HEK293 (cell line): ENCODE measurements around the gene NFIX.
A peak's percentile ranks its signal among the peaks of the same experiment; 100 is the strongest.

Experiments
- CTCF ChIA-PET: fragments of 350-600 bp; formaldehyde crosslinking; extraction: SDS; loops from one replicate; lab custom pipeline; 2021; ENCODE audit warnings: antibody characterized with exemption; lab: Yijun Ruan, JAX
- POLR2A ChIA-PET: fragments of 300-600 bp; formaldehyde crosslinking; extraction: SDS; loops from one replicate; lab custom pipeline; 2020; ENCODE audit warnings: antibody characterized with exemption, inconsistent platforms; lab: Yijun Ruan, JAX
- H3K27ac ChIP-seq: fragments of 200-500 bp; sonication (Bioruptor generic); 2 replicates; pipeline ENCODE4 v1.5.1; 2014; ENCODE audit warnings: low read depth, low read length, control low read depth, inconsistent platforms; ENCODE audit errors: extremely low read depth
- H3K36me3 ChIP-seq, 2 experiments: fragments of 200-500 bp in 1 of 2; sonication (Bioruptor generic) in 1 of 2; 1 replicate in 1 of 2; 2 replicates in 1 of 2; pipeline ENCODE4 v1.5.1; 2014 to 2017; ENCODE audit warnings: inconsistent platforms in 2 of 2, low read length in 2 of 2; ENCODE audit not compliant: control insufficient read depth in 2 of 2, insufficient read depth in 1 of 2
- H3K4me1 ChIP-seq: fragments of 200-500 bp; sonication (Bioruptor generic); 2 replicates; pipeline ENCODE4 v1.5.1; 2014; ENCODE audit warnings: mild to moderate bottlenecking, low read length, inconsistent platforms; ENCODE audit not compliant: control insufficient read depth, insufficient read depth
- H3K4me3 ChIP-seq: 2 replicates; pipeline ENCODE4 v1.5.1; 2011; ENCODE audit warnings: low read depth, mild to moderate bottlenecking, control low read depth, low read length, moderate library complexity
- H3K9me3 ChIP-seq: fragments of 200-500 bp; sonication (Bioruptor generic); 2 replicates; pipeline ENCODE4 v1.5.1; 2014; ENCODE audit warnings: low read depth, low read length, inconsistent platforms; ENCODE audit not compliant: control insufficient read depth, insufficient read depth
- EGR2 ChIP-seq: fragments of 450-650 bp; formaldehyde crosslinking; IDR thresholded peaks from 2 replicates; pipeline ENCODE4 v1.5.1; 2016; ENCODE audit warnings: low read depth, missing biosample characterization, missing genetic modification characterization
- HOXA7 ChIP-seq: sonication (generic); formaldehyde crosslinking; IDR thresholded peaks from 2 replicates; pipeline ENCODE4 v1.8.1; 2022; ENCODE audit warnings: missing genetic modification reagents, borderline replicate concordance
- KLF7 ChIP-seq: fragments of 450-650 bp; formaldehyde crosslinking; IDR thresholded peaks from 2 replicates; pipeline ENCODE4 v1.5.1; 2016; ENCODE audit warnings: missing biosample characterization, missing genetic modification characterization, borderline replicate concordance
- MYNN ChIP-seq: fragments of 450-650 bp; formaldehyde crosslinking; IDR thresholded peaks from 2 replicates; pipeline ENCODE4 v1.5.1; 2016; ENCODE audit warnings: missing biosample characterization, missing genetic modification characterization, borderline replicate concordance
- MZF1 ChIP-seq: fragments of 450-650 bp; formaldehyde crosslinking; IDR thresholded peaks from 2 replicates; pipeline ENCODE4 v1.5.1; 2017; ENCODE audit warnings: missing biosample characterization, missing genetic modification characterization, borderline replicate concordance
- OSR2 ChIP-seq: fragments of 450-650 bp; formaldehyde crosslinking; IDR thresholded peaks from 2 replicates; pipeline ENCODE4 v1.5.1; 2016; ENCODE audit warnings: missing biosample characterization, missing genetic modification characterization
- OVOL3 ChIP-seq: fragments of 450-650 bp; formaldehyde crosslinking; IDR thresholded peaks from 2 replicates; pipeline ENCODE4 v1.5.1; 2016; ENCODE audit warnings: missing biosample characterization, missing genetic modification characterization
- ZBTB8A ChIP-seq: fragments of 450-650 bp; formaldehyde crosslinking; IDR thresholded peaks from 2 replicates; pipeline ENCODE4 v1.5.1; 2016; ENCODE audit warnings: missing biosample characterization, missing genetic modification characterization
- ZFP3 ChIP-seq: fragments of 450-650 bp; formaldehyde crosslinking; IDR thresholded peaks from 2 replicates; pipeline ENCODE4 v1.5.1; 2016; ENCODE audit warnings: low read depth, missing biosample characterization, missing genetic modification characterization
- ZNF146 ChIP-seq: fragments of 450-650 bp; formaldehyde crosslinking; IDR thresholded peaks from 2 replicates; pipeline ENCODE4 v1.5.1; 2016; ENCODE audit warnings: missing biosample characterization, missing genetic modification characterization
- ZNF175 ChIP-seq: fragments of 450-650 bp; formaldehyde crosslinking; IDR thresholded peaks from 2 replicates; pipeline ENCODE4 v1.5.1; 2016; ENCODE audit warnings: missing biosample characterization, missing genetic modification characterization
- ZNF184 ChIP-seq: fragments of 450-650 bp; IDR thresholded peaks from 2 replicates; pipeline ENCODE4 v1.5.1; 2018; ENCODE audit warnings: missing biosample characterization, mild to moderate bottlenecking, missing genetic modification characterization
- ZNF211 ChIP-seq: fragments of 450-650 bp; formaldehyde crosslinking; IDR thresholded peaks from 2 replicates; pipeline ENCODE4 v1.5.1; 2016; ENCODE audit warnings: low read depth, missing biosample characterization, missing genetic modification characterization
- ZNF223 ChIP-seq: fragments of 450-650 bp; formaldehyde crosslinking; IDR thresholded peaks from 2 replicates; pipeline ENCODE4 v1.5.1; 2016; ENCODE audit warnings: missing biosample characterization, missing genetic modification characterization
- ZNF302 ChIP-seq: fragments of 450-650 bp; formaldehyde crosslinking; IDR thresholded peaks from 2 replicates; pipeline ENCODE4 v1.5.1; 2016; ENCODE audit warnings: missing biosample characterization, missing genetic modification characterization, low read depth
- ZNF350 ChIP-seq: fragments of 450-650 bp; formaldehyde crosslinking; IDR thresholded peaks from 2 replicates; pipeline ENCODE4 v1.5.0; 2017; ENCODE audit warnings: missing biosample characterization, mild to moderate bottlenecking, missing genetic modification characterization
- ZNF391 ChIP-seq: fragments of 450-650 bp; formaldehyde crosslinking; IDR thresholded peaks from 2 replicates; pipeline ENCODE4 v1.5.1; 2016; ENCODE audit warnings: low read depth, missing biosample characterization, missing genetic modification characterization, borderline replicate concordance
- ZNF510 ChIP-seq: fragments of 450-650 bp; formaldehyde crosslinking; IDR thresholded peaks from 2 replicates; pipeline ENCODE4 v1.5.1; 2018; ENCODE audit warnings: mild to moderate bottlenecking, missing genetic modification characterization, missing biosample characterization; ENCODE audit not compliant: insufficient replicate concordance
- ZNF561 ChIP-seq: fragments of 450-650 bp; IDR thresholded peaks from 2 replicates; pipeline ENCODE4 v1.5.1; 2018; ENCODE audit warnings: missing biosample characterization, missing genetic modification characterization, borderline replicate concordance
- ZNF623 ChIP-seq: fragments of 450-650 bp; formaldehyde crosslinking; IDR thresholded peaks from 2 replicates; pipeline ENCODE4 v1.5.1; 2016; ENCODE audit warnings: missing biosample characterization, missing genetic modification characterization
- ZNF664 ChIP-seq: fragments of 450-650 bp; formaldehyde crosslinking; IDR thresholded peaks from 2 replicates; pipeline ENCODE4 v1.5.1; 2016; ENCODE audit warnings: missing biosample characterization, missing genetic modification characterization
- TF ChIP-seq, protein P1 (sequence below): fragments of 450-650 bp; formaldehyde crosslinking; conservative IDR thresholded peaks from 2 replicates; pipeline ENCODE4 v1.5.1; 2016; ENCODE audit warnings: low read depth, missing biosample characterization, missing genetic modification characterization
- TF ChIP-seq, protein P2 (sequence below): fragments of 450-650 bp; formaldehyde crosslinking; IDR thresholded peaks from 2 replicates; pipeline ENCODE4 v1.5.1; 2017; ENCODE audit warnings: missing biosample characterization, missing genetic modification characterization
- TF ChIP-seq, protein P3 (sequence below): fragments of 450-650 bp; formaldehyde crosslinking; IDR thresholded peaks from 2 replicates; pipeline ENCODE4 v1.5.1; 2016; ENCODE audit warnings: missing biosample characterization, missing genetic modification characterization

The NFIX gene

GRCh38 chr19:13026462-13027370 is 31.4 kb downstream of the NFIX start (continued):
- TF ChIP-seq, protein P1, sequence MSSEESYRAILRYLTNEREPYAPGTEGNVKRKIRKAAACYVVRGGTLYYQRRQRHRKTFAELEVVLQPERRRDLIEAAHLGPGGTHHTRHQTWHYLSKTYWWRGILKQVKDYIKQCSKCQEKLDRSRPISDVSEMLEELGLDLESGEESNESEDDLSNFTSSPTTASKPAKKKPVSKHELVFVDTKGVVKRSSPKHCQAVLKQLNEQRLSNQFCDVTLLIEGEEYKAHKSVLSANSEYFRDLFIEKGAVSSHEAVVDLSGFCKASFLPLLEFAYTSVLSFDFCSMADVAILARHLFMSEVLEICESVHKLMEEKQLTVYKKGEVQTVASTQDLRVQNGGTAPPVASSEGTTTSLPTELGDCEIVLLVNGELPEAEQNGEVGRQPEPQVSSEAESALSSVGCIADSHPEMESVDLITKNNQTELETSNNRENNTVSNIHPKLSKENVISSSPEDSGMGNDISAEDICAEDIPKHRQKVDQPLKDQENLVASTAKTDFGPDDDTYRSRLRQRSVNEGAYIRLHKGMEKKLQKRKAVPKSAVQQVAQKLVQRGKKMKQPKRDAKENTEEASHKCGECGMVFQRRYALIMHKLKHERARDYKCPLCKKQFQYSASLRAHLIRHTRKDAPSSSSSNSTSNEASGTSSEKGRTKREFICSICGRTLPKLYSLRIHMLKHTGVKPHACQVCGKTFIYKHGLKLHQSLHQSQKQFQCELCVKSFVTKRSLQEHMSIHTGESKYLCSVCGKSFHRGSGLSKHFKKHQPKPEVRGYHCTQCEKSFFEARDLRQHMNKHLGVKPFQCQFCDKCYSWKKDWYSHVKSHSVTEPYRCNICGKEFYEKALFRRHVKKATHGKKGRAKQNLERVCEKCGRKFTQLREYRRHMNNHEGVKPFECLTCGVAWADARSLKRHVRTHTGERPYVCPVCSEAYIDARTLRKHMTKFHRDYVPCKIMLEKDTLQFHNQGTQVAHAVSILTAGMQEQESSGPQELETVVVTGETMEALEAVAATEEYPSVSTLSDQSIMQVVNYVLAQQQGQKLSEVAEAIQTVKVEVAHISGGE (tag by site-specific recombination): no peak
- TF ChIP-seq ZNF211 (tag by site-specific recombination) (0 out of 2 replicates have a peak, but pooled peaks have one; percentile 38), MYNN (tag by site-specific recombination) (no peak), ZNF302 (tag by site-specific recombination) (no peak), EGR2 (tag by site-specific recombination) (no peak), MZF1 (tag by site-specific recombination) (peak; percentile 77), ZNF350 (tag by site-specific recombination) (no peak), ZNF391 (tag by site-specific recombination) (no peak), HOXA7 (CRISPR knock-in tag) (no peak), ZNF223 (tag by site-specific recombination) (no peak), ZNF184 (tag by site-specific recombination) (no peak), ZNF146 (no peak), ZNF510 (tag by site-specific recombination) (no peak), OSR2 (tag by site-specific recombination) (peak; percentile 96), ZNF561 (tag by site-specific recombination) (peak; percentile 97)
- TF ChIP-seq, protein P2, sequence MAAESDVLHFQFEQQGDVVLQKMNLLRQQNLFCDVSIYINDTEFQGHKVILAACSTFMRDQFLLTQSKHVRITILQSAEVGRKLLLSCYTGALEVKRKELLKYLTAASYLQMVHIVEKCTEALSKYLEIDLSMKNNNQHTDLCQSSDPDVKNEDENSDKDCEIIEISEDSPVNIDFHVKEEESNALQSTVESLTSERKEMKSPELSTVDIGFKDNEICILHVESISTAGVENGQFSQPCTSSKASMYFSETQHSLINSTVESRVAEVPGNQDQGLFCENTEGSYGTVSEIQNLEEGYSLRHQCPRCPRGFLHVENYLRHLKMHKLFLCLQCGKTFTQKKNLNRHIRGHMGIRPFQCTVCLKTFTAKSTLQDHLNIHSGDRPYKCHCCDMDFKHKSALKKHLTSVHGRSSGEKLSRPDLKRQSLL (tag by site-specific recombination): no peak
- TF ChIP-seq, all 188 proteins: peak for 72

DNA sequence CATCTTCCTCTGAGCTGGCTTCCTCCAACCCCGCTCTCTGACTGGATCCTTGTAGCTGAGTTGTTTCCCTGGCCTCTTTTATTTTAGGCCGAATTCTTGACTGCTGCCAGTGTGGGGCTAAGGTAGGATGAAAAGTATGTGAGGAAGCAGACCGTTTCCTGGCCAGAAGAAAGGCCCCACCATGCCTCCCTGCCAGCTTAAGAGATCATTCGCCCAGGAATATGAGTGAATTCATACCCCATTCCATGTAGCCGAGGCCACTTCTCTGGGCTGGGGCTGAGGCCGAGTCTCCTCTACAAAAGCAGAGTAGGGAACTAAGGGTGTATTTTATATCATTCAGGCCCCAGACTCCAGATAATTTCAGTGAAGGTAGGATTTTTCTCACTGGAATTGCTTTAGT is 32.3 kb downstream of the NFIX start:
- POLR2A ChIA-PET: interaction anchor here (1.2 kb wide), 1 partner anchor 23 kb away, joined by 3 read pairs; no protein-coding TSS in a partner anchor
- peaks cover 25% of the 10 kb centered on the region for H3K4me1 ChIP-seq
- TF ChIP-seq ZBTB8A: no peak
- TF ChIP-seq KLF7 (tag by site-specific recombination): no peak
- no peak for TF ChIP-seq OVOL3 (tag by site-specific recombination)
- TF ChIP-seq ZNF623: no peak
- no peak for TF ChIP-seq ZNF175 (tag by site-specific recombination)
- no peak for TF ChIP-seq ZNF664 (tag by site-specific recombination)
- no peak for TF ChIP-seq ZFP3 (tag by site-specific recombination)
- TF ChIP-seq, protein P3, sequence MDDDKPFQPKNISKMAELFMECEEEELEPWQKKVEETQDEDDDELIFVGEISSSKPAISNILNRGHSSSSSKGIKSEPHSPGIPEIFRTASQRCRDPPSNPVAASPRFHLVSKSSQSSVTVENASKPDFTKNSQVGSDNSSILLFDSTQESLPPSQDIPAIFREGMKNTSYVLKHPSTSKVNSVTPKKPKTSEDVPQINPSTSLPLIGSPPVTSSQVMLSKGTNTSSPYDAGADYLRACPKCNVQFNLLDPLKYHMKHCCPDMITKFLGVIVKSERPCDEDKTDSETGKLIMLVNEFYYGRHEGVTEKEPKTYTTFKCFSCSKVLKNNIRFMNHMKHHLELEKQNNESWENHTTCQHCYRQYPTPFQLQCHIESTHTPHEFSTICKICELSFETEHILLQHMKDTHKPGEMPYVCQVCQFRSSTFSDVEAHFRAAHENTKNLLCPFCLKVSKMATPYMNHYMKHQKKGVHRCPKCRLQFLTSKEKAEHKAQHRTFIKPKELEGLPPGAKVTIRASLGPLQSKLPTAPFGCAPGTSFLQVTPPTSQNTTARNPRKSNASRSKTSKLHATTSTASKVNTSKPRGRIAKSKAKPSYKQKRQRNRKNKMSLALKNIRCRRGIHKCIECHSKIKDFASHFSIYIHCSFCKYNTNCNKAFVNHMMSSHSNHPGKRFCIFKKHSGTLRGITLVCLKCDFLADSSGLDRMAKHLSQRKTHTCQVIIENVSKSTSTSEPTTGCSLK (tag by site-specific recombination): no peak

More for the DNA sequence above, 32.3 kb downstream of the NFIX start:
- Histone ChIP-seq H3K9me3 (no peaks in the 10 kb centered on the region), H3K4me3 (no peak overlapping the region), H3K36me3 (no peaks in the 10 kb centered on the region), H3K27ac (no peak overlapping the region)
- CTCF ChIA-PET: interaction anchor here (0.6 to 8.6 kb wide), 5 partner anchors 23 to 1292 kb away, joined by 3 to 247 read pairs (median 4); no protein-coding TSS in a partner anchor
